ENCODE measurements around the gene SLC2A4. TPM values are rescaled to one million over a fixed set of nuclear protein-coding genes. Genes with fewer than 3 reads are reported as not detected.

The SLC2A4 gene
- total RNA-seq, 1 experiment from 2014 or later: 0.19 TPM

DNA sequence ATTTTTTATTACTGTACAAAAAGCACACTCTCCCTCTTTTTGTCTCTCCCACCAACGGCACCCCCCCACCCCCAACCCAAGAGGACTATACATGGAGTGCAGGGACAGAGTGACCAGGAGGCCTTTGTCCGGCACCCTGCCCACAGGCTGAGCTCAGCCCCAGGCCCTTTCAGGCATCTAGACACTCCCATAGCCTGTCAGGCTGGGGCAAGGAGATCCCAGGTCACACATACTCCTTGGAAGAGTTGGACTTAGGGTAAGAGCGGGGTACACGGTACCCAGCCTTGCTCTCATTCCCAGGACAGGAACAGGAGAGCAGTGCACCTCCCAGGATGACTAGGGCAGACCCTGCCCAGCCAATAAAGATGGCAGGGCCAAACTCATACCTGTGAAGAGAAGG is 21.4 kb upstream of the SLC2A4 start:
- CTCF ChIA-PET: no interaction called here
- Mint-ChIP-seq H3K27ac (ENCODE audit: unreplicated experiment) (peak overlapping the region; percentile 90), H3K4me3 (ENCODE audit: low read depth, unreplicated experiment) (peak overlapping the region; percentile 90), H3K27me3 (ENCODE audit: unreplicated experiment) (no peaks in the 10 kb centered on the region), H3K4me1 (ENCODE audit: low read depth, unreplicated experiment) (peaks cover 13% of the 10 kb centered on the region), H3K36me3 (ENCODE audit: insufficient read depth, unreplicated experiment) (peaks cover 90% of the 10 kb centered on the region), H3K9me3 (ENCODE audit: low read depth, unreplicated experiment) (no peaks in the 10 kb centered on the region)
- no TSS peak for BruUV-seq (replicated peaks)
- intact Hi-C loops (cut with micrococcal nuclease; ENCODE audit: unreplicated experiment): no loop called here
- DNase-seq: no peak
- no peak for TF ChIP-seq CTCF (IDR thresholded peaks at IDR 0.05; ENCODE audit: unreplicated experiment)

- BruUV-seq (replicated peaks): no TSS peak
- peak; percentile 82 for DNase-seq
- no peaks in the 10 kb centered on the region for H3K27me3 Mint-ChIP-seq (ENCODE audit: unreplicated experiment)
- CTCF ChIA-PET: interaction anchor here (1.1 kb wide), 1 partner anchor 40 kb away, joined by 4 read pairs; no protein-coding TSS in a partner anchor
- intact Hi-C loops (cut with micrococcal nuclease; ENCODE audit: unreplicated experiment): no loop called here
- H3K9me3 Mint-ChIP-seq (ENCODE audit: low read depth, unreplicated experiment): no peaks in the 10 kb centered on the region
- H3K27ac Mint-ChIP-seq (ENCODE audit: unreplicated experiment): peak overlapping the region; percentile 90
- no peak for TF ChIP-seq CTCF (IDR thresholded peaks at IDR 0.05; ENCODE audit: unreplicated experiment)
- H3K4me3 Mint-ChIP-seq (ENCODE audit: low read depth, unreplicated experiment): peak overlapping the region; percentile 90
- H3K4me1 Mint-ChIP-seq (ENCODE audit: low read depth, unreplicated experiment): peaks cover 13% of the 10 kb centered on the region
- H3K36me3 Mint-ChIP-seq (ENCODE audit: insufficient read depth, unreplicated experiment): peaks cover 83% of the 10 kb centered on the region
These were observed 20.7 kb upstream of the SLC2A4 start for GRCh38 chr17:7260651-7261378.

- Mint-ChIP-seq H3K27ac (ENCODE audit: unreplicated experiment) (peak overlapping the region; percentile 94), H3K36me3 (ENCODE audit: insufficient read depth, unreplicated experiment) (peaks cover 76% of the 10 kb centered on the region), H3K4me3 (ENCODE audit: low read depth, unreplicated experiment) (peak overlapping the region; percentile 90), H3K27me3 (ENCODE audit: unreplicated experiment) (no peaks in the 10 kb centered on the region), H3K4me1 (ENCODE audit: low read depth, unreplicated experiment) (peaks cover 16% of the 10 kb centered on the region), H3K9me3 (ENCODE audit: low read depth, unreplicated experiment) (no peaks in the 10 kb centered on the region)
- CTCF ChIA-PET: interaction anchor here (1.1 kb wide), 1 partner anchor 41 kb away, joined by 4 read pairs; no protein-coding TSS in a partner anchor
- no peak for TF ChIP-seq CTCF (IDR thresholded peaks at IDR 0.05; ENCODE audit: unreplicated experiment)
- DNase-seq: peak; percentile 24
- TSS peak; percentile 44 for BruUV-seq (replicated peaks)
- intact Hi-C loops (cut with micrococcal nuclease; ENCODE audit: unreplicated experiment): no loop called here
These were observed 19.9 kb upstream of the SLC2A4 start for GRCh38 chr17:7261379-7262191.

DNA sequence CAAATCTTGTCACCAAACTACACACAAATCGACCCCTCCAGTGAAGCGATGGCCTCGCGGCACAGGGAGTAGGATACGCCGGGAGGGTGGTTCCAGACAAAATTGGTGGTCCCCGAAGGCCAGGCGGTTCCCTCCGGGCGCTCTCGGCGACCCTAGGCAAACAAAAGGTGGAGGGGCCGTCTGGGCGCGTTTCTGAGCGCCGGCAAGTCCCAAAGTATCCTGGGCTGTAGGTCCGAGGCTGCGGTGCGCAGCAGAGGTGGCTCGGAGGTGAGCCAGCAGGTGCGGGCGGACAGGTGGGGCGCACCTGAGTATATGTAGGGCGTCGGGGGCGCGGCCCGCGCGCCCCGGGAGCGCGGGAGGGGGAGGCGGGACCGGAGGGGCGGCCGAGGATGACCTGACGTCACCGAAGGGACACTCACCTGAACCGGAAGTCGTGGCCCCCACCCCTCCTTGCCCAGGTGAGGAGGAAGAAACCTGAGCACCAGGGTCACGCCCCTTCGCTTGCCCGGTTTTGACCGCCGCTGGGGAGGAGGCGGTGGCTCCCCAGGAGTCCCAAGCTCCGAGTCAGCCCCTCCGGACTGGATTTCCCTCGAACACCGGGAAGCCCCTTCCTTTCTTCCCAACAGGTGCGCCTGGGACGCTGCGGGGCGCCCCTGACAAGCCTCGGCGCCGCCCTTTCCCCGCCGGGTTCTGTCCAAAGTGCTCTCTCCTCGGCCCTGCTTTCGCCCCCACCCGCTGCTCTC is 19.2 kb upstream of the SLC2A4 start, which contains the start of gene CLDN7:
Gene CLDN7 (minus strand): TSS at position 287 of the 743 bp plus-strand sequence. CDS start 435 bp downstream, outside the sequence.
- intact Hi-C loops (cut with micrococcal nuclease; ENCODE audit: unreplicated experiment): no loop called here
- no peak for TF ChIP-seq CTCF (IDR thresholded peaks at IDR 0.05; ENCODE audit: unreplicated experiment)
- H3K36me3 Mint-ChIP-seq (ENCODE audit: insufficient read depth, unreplicated experiment): peaks cover 68% of the 10 kb centered on the region
- H3K4me1 Mint-ChIP-seq (ENCODE audit: low read depth, unreplicated experiment): peaks cover 20% of the 10 kb centered on the region
- H3K27me3 Mint-ChIP-seq (ENCODE audit: unreplicated experiment): no peaks in the 10 kb centered on the region
- H3K4me3 Mint-ChIP-seq (ENCODE audit: low read depth, unreplicated experiment): peak within 1 kb of the TSS; percentile 90
- BruUV-seq (replicated peaks): no TSS peak
- DNase-seq: peak; percentile 94
- H3K9me3 Mint-ChIP-seq (ENCODE audit: low read depth, unreplicated experiment): no peaks in the 10 kb centered on the region
- CTCF ChIA-PET: interaction anchor here (1.0 to 1.1 kb wide), 2 partner anchors 20 to 42 kb away, joined by 4 to 5 read pairs; partner anchors contain the start of gene GABARAP
- peak within 1 kb of the TSS; percentile 94 for H3K27ac Mint-ChIP-seq (ENCODE audit: unreplicated experiment)

All from Calu3 (cell line).